GM19023 (cell line): Measurements from ENCODE around the gene PAIP2.
"Not testable (repeated sequence)": the region's sequence is repeated elsewhere in the genome, so short reads cannot be mapped to it uniquely, and the experiment has no call there.

Experiments
- ATAC-seq: cut with Tn5 transposase; IDR thresholded peaks from one replicate; pipeline ENCODE4 v1.9.1; 2021; ENCODE audit warnings: mild to moderate bottlenecking, moderate library complexity; ENCODE audit not compliant: unreplicated experiment

The PAIP2 gene, protein sequence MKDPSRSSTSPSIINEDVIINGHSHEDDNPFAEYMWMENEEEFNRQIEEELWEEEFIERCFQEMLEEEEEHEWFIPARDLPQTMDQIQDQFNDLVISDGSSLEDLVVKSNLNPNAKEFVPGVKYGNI

DNA sequence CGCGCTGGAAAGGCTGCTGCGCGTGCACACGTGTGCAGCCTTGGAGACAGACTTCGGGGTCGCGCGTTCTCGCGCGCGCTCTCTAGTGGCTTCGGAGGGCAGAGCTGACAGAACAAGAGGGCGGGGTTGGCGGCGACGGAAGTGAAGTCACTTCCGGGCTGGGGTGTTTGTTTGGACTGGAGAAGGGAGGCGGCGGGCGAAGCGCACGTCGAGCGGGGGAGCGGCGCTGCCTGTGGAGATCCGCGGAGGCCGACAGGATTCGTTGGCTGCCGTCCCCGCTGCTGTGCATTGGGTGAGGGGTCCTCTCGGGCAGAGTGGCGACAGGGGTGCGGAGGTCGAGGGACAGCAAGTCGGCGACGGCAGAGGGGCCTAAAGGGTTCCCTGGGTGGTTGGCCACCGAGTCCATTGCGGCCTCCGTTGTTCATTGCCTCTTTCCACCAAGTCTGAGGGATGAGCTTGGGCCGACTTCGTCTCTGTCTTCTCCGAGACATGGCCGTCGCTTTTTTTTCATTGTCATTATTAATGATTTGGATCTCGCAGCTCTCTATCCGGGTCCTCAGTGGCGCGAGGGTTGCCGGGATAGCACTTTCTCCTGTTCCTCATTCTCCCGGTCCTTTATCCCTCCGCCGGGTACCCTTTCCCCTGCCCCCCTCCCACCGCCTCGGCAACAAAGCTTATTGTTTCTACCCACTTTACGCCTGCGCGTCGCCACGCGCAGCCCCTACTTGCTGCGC lies at the start of gene PAIP2:
TSS of gene PAIP2 (plus strand) at position 166 of the 734 bp plus-strand sequence. CDS start 21,931 bp downstream, outside the sequence.
- peak; percentile 95 for ATAC-seq

GRCh38 chr5:139293202-139293506 lies 48.5 kb upstream of the PAIP2 start:
- ATAC-seq = no peak

- peak; percentile 81 for ATAC-seq
Measured at GRCh38 chr5:139293507-139294373, 47.9 kb upstream of the PAIP2 start, which contains the start of gene MATR3. Gene MATR3 (plus strand): TSS chr5:139293740. CDS start chr5:139307416, 13,676 bp downstream.

DNA sequence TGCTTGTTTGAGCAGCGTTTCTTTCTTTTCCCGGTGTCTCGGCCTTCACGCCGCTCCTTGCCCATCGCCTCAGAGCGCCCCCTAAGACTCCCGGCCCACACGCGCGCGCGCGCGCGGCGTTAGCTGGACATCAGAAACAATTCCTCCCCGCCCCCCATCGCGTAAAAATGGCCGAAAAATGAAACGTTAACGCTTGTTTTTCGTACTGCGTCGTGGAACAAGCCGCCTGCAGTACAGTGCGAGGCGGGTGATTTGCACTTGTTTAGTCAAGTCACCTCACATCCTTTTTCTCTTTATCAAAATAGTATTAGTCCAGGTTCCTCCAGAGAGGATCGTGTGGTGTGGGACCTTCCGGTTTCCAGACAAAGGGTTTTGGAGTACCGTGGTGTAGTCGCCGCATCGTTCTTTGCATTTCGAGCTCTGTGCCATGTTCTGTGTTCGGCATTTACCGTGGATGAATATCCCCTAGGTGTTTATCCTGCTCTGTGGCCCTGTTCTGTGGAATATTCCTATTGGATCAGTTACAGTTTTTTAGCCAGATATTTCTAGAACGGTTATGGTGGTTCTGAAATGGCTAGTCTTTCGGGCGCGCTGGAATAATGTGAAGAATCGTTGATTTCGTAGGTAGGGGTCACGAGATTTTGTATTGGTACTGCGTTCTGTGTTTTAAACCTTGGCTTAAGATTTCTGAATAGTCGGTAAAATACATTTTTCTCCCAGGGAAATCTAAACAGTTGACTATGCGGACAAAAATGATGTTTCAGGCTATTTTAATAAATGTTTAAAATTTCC lies 47.1 kb upstream of the PAIP2 start:
- peak; percentile 37 for ATAC-seq

DNA sequence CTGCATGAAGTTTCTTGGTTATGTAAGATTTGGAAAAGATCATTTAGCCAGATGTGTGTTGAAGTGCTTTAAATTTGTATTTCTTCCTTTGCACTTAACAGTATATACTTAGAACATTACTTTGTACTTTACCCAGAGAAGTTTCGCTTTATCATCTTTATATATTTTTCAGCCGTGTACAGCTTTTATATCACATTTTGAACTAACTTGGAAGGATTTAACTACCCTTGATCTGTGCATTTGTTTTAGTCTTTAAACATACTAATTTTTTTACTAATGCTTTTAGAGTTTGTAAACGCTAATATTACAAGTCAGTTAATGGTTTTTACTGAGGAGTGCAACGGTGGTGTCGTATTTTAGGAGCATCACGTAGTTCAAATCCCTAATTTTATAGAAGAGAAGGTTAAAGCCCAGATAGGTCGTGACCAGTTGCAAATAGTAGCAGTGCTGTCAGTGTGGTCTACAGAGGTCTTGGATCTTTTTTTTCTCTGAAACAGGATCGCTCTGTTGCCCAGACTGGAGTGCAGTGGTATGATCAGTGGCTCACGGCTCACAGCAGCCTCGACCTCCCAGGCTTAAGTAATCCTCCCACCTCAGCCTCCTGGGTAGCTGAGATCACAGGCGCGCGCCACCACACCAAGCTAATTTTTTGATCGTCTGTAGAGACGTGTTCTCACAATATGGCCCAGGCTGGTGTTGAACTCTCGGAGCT lies 46.2 kb upstream of the PAIP2 start:
- ATAC-seq = no peak

- no peak for ATAC-seq
Measured at GRCh38 chr5:139296198-139296597, 45.5 kb upstream of the PAIP2 start.

DNA sequence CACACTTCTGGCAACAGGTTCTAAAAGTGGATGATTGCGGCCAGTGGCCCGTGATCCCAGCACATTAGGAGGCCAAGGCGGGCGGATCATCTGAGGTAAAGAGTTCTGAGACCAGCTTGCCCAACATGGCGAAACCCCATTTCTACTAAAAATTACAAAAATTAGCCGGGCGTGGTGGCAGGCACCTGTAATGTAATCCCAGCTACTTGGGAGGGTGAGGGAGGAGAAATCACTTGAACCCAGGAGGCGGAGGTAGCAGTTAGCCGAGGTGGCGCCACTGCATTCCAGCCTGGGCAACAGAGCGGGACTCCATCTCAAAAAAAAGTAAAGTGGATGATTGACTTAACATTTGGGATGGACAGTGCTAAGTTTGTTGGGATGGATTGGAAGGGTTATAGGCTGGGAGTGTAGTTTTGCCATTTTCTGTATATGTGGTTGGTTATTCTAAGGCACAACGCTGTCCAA lies 44.8 kb upstream of the PAIP2 start:
- no peak for ATAC-seq

GRCh38 chr5:139297439-139298133 lies 44.1 kb upstream of the PAIP2 start:
- ATAC-seq = no peak

DNA sequence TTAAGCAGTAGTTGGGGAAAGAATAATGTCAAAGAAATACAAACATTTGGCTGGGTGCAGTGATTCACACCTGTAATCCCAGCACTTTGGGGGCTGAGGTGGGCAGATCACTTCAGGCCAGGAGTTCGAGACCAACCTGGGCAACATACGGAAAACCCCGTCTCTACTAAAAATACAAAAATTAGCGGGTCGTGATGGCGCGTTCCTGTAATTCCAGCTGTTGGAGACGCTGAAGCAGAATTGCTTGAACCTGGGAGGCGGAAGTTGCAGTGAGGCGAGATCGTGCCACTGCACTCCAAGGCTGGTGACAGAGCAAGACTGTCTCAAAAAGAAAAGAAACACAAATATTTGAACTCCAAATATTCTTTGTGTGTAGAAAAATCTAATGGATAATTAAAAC lies 43.4 kb upstream of the PAIP2 start:
- ATAC-seq = no peak

DNA sequence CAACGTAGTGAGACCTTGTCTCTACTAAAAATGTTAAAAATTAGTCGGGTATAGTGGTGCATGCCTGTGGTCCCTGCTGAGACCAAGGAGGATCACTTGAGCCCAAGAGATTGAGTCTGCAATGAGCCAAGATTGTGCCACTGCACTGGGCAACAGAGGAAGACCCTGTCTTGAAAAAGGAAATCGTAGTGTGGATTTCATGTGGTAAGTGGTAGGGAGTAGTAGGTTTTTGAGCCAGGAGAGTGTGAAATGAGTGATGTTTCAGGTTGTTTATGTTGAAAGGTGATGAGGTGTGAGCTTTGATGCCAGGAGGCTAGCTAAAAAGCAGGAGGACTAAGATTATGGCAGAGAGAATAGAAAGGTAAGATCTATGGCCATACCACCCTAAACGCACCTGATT lies 42.2 kb upstream of the PAIP2 start:
- no peak for ATAC-seq

GRCh38 chr5:139301808-139302499 lies 39.7 kb upstream of the PAIP2 start:
- no peak for ATAC-seq

GRCh38 chr5:139304391-139305324 lies 37.0 kb upstream of the PAIP2 start:
- ATAC-seq = no peak

DNA sequence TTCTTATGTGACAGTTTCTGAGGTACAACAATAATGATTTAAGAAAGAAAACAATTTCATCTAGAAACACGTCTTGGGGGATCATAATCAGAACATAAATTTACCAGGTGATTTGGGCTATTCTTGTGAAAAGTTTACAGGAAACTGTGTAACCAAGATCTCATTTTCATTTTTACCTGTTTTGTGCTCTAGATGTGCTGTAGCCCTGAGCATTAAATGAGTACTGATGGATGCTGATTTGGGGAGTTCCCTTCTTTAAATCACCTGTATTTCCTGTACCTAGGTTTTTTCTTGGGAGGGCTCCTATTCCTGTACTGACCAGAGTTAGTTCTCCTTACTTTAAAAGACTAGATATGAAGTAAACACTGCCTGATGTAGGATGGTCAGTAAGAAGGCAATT lies 35.5 kb upstream of the PAIP2 start:
- no peak for ATAC-seq

- ATAC-seq = no peak
Measured at GRCh38 chr5:139306628-139307379, 34.9 kb upstream of the PAIP2 start.

DNA sequence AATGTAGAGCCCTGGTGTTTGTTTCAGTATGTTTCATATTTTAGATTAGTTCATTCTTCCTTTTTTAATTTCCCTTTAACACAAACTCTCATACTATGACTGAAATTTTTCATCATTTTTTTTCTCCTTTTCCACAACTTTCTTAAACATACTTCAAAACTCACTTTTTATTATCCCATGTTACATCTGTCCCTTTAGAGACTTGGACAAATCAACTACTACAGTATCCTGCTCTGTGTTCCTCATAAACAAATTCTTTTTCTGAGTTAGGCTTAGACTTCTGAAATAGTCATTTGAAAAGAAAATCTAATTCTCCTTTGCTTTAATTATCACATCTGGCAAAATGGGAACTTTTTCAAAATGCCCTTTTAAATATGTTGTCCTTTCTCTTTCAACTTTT lies 32.9 kb upstream of the PAIP2 start:
- ATAC-seq = no peak

GRCh38 chr5:139310715-139311186 lies 30.9 kb upstream of the PAIP2 start:
- not testable (repeated sequence) for ATAC-seq

GRCh38 chr5:139312075-139312474 lies 29.6 kb upstream of the PAIP2 start:
- no peak for ATAC-seq
